ENCODE data around the gene KCNJ16.

KCNJ16 gene

DNA sequence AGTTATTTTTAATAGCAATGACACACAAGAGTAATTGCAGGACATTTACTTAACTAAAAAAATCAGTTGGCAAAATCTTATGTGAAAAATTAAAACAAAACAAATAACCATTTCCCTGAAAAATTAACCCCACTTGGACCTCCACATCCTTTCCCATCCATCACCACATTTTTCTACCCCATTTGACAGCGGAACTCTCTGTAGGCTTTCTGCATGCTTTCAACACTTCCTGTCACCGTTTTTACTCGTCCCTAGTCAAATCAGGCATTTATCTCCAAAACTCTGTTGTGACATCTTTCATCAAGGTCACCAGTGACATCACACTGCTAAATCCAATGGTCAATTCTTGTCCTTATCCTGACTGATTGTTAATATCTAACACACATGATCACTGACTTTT, 27.5 kb downstream of the KCNJ16 start:
- H3K9ac ChIP-seq (ENCODE audit: low read depth, low read length), result no peak overlapping the region
- H3K4me3 ChIP-seq (ENCODE audit: low read length), result no peak overlapping the region

DNA sequence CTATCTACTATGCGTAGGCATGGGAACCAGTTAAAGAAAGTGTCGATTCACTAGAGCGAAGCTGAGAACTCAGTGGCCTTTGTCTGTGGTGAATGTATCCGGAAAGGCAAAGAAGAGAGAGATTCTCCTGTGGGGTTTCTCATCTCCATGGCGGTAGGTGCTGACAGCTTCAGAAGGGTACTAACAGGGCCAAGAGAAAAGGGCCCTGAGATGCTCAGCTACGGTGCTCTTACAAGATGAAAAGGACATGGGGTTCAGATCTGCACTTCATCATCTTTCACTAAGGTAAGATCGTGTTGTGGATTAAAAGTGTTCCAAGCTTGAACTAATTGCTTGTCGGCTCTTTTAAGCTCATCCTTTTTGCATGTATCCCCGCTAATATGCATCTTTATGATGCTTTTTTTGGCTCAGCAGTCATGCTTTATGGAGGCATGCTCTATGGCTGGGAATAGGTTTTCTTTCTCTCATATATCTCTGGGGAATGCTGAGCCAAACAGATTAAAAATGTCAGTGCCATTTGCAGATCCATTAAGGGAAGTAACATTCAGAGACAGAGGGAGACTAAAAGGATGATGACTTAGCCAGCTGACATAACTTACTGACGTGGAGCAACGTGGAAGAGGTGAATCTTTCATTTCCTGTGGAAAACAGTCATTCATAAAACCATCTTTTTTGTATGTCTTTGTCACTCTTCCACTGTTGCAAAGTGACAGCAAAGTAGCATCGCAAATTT, 29.9 kb downstream of the KCNJ16 start:
- H3K4me3 ChIP-seq (ENCODE audit: low read length), result no peak overlapping the region
- H3K36me3 ChIP-seq (ENCODE audit: insufficient read depth, low read length), result no peaks in the 10 kb centered on the region
- H3K4me2 ChIP-seq (ENCODE audit: low read length), result no peak overlapping the region
- peaks cover 51% of the 10 kb centered on the region for H3K4me1 ChIP-seq (ENCODE audit: control insufficient read depth, insufficient read depth, low read length)
- no peaks in the 10 kb centered on the region for H3K9me3 ChIP-seq (replicated peaks; ENCODE audit: low read length)
- H3K9ac ChIP-seq (ENCODE audit: low read depth, low read length), result no peak overlapping the region
- H3K27me3 ChIP-seq (ENCODE audit: control insufficient read depth, insufficient read depth, low read length), result no peaks in the 10 kb centered on the region

More for the DNA sequence above, 27.5 kb downstream of the KCNJ16 start:
- peaks cover 27% of the 10 kb centered on the region for H3K4me1 ChIP-seq (ENCODE audit: control insufficient read depth, insufficient read depth, low read length)
- H3K36me3 ChIP-seq (ENCODE audit: insufficient read depth, low read length), result no peaks in the 10 kb centered on the region
- no peak overlapping the region for H3K4me2 ChIP-seq (ENCODE audit: low read length)
- H3K27me3 ChIP-seq (ENCODE audit: control insufficient read depth, insufficient read depth, low read length), result no peaks in the 10 kb centered on the region
- H3K9me3 ChIP-seq (replicated peaks; ENCODE audit: low read length), result no peaks in the 10 kb centered on the region

DNA sequence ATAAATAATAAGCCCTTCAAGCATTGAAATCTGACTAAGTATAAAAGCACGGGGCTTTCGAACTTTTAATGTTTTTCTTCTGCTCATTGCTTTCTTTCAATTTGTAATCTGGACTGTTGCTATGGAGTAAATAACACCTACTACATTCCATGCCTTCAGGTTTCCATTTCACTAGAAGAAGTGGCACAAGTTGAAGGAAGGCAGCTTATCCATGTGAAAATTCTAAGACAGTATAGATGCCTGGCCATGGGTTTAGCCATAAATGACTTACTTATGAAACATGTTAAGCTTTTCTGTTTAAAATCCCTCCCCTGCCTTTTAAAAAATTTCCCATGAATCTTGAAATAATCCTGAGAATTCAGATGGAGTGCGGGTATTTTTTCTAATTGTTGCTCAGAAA, 30.6 kb downstream of the KCNJ16 start:
- Histone ChIP-seq H3K4me3 (ENCODE audit: low read length) (no peak overlapping the region), H3K9ac (ENCODE audit: low read depth, low read length) (no peak overlapping the region), H3K27me3 (ENCODE audit: control insufficient read depth, insufficient read depth, low read length) (no peaks in the 10 kb centered on the region), H3K4me2 (ENCODE audit: low read length) (no peak overlapping the region), H3K36me3 (ENCODE audit: insufficient read depth, low read length) (no peaks in the 10 kb centered on the region), H3K9me3 (replicated peaks; ENCODE audit: low read length) (no peaks in the 10 kb centered on the region), H3K4me1 (ENCODE audit: control insufficient read depth, insufficient read depth, low read length) (peaks cover 58% of the 10 kb centered on the region)

DNA sequence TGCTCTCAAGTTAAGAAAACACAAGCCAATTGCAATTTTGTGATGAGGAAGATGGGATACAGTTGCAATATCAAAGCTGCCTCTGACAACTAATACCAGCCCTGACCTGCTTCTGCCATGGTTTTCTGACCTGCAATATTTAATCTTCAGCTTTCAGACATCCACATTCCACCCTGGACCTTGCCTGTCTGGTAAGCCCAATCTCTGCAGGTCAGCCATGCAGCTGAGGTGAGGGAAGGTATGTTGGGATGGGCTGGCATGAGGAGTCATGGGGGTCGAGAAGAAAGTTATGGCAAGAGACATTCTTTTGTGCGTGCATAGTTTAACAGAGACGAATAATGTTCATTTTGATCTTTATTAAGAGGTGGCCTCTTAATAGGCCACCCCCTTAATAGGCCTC, 31.5 kb downstream of the KCNJ16 start:
- Histone ChIP-seq H3K4me2 (ENCODE audit: low read length) (no peak overlapping the region), H3K4me1 (ENCODE audit: control insufficient read depth, insufficient read depth, low read length) (peaks cover 62% of the 10 kb centered on the region)

DNA sequence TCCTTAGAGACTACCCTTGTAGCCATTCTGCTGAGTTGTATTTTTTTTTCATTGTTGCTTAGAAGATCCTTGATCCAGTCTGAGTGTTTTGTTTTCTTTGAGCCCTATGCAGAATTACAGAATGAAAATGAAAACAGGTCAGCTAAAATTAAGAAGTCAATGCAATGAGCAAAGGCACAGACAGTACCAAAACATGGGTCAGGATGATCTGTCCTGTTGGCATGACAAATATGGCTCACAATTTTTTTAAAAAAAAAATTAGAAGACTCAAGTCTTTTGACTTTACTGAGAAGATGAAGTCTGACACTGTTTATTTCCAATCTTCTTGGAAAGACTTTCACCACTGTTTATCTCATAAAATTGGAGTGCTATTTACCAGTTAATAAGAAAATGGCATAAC, 32.4 kb downstream of the KCNJ16 start:
- no peaks in the 10 kb centered on the region for H3K36me3 ChIP-seq (ENCODE audit: insufficient read depth, low read length)
- no peaks in the 10 kb centered on the region for H3K27me3 ChIP-seq (ENCODE audit: control insufficient read depth, insufficient read depth, low read length)

More for the DNA sequence above, 31.5 kb downstream of the KCNJ16 start:
- H3K36me3 ChIP-seq (ENCODE audit: insufficient read depth, low read length), result no peaks in the 10 kb centered on the region
- H3K9me3 ChIP-seq (replicated peaks; ENCODE audit: low read length), result no peaks in the 10 kb centered on the region
- H3K4me3 ChIP-seq (ENCODE audit: low read length), result no peak overlapping the region
- no peak overlapping the region for H3K9ac ChIP-seq (ENCODE audit: low read depth, low read length)
- no peaks in the 10 kb centered on the region for H3K27me3 ChIP-seq (ENCODE audit: control insufficient read depth, insufficient read depth, low read length)

DNA sequence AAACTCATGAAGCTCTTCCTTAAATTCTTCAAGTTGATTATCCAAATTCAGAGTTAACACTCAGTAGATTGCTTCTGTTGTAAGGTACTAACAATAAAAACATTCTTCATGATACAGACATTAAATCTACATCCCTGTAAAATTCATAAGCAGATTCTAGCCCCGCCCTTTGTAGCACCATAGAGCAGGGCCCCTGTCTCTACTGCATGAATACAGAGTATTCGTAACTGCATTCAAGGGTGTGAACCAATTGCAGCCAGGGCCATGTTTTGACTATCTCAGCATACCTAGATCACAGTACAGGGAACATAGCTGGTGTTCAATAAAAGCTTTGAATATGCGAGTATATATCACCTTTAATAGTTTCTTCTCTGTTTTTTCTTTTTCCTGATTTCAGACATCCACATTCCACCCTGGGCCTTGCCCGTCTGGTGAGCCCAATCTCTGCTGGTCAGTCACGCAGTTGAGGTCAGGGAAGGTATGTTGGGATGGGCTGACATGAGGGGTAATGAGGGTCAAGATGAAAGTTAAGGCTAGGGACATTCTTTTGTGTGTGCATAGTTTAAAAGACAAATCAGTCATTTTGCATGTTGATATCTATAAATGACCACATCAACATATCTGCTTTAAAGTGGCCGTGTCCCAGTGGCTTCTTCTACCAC, 33.0 kb downstream of the KCNJ16 start:
- Histone ChIP-seq H3K4me3 (ENCODE audit: low read length) (no peak overlapping the region), H3K36me3 (ENCODE audit: insufficient read depth, low read length) (no peaks in the 10 kb centered on the region), H3K9me3 (replicated peaks; ENCODE audit: low read length) (no peaks in the 10 kb centered on the region), H3K4me2 (ENCODE audit: low read length) (peak overlapping the region; percentile 30), H3K27me3 (ENCODE audit: control insufficient read depth, insufficient read depth, low read length) (no peaks in the 10 kb centered on the region), H3K4me1 (ENCODE audit: control insufficient read depth, insufficient read depth, low read length) (peaks cover 62% of the 10 kb centered on the region), H3K9ac (ENCODE audit: low read depth, low read length) (peak overlapping the region; percentile 21)

More for the DNA sequence above, 32.4 kb downstream of the KCNJ16 start:
- no peaks in the 10 kb centered on the region for H3K9me3 ChIP-seq (replicated peaks; ENCODE audit: low read length)
- H3K4me2 ChIP-seq (ENCODE audit: low read length), result peak overlapping the region; percentile 30
- peaks cover 62% of the 10 kb centered on the region for H3K4me1 ChIP-seq (ENCODE audit: control insufficient read depth, insufficient read depth, low read length)
- no peak overlapping the region for H3K4me3 ChIP-seq (ENCODE audit: low read length)
- H3K9ac ChIP-seq (ENCODE audit: low read depth, low read length), result peak overlapping the region; percentile 21

DNA sequence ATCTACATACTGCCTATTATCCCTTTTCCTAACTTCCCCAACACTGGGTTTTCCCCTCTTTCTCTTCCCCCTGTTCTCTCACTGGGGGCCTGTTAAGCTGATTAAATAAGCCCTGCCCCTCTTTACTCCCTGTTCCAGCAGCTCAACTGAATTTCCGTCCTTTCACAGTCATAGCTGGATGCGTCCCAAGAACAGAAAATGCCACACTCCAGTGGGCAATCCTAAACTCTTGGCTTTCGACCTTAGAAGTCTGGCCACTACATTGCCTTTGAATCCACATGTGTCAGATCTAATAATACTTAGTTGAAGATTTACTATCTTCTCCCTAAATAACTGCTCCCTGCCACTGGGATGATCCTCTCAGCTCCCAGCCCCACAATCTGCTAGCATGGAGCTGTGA, 34.5 kb downstream of the KCNJ16 start:
- Histone ChIP-seq H3K4me1 (ENCODE audit: control insufficient read depth, insufficient read depth, low read length) (peaks cover 62% of the 10 kb centered on the region), H3K4me3 (ENCODE audit: low read length) (no peak overlapping the region), H3K4me2 (ENCODE audit: low read length) (no peak overlapping the region), H3K9me3 (replicated peaks; ENCODE audit: low read length) (no peaks in the 10 kb centered on the region), H3K9ac (ENCODE audit: low read depth, low read length) (no peak overlapping the region), H3K36me3 (ENCODE audit: insufficient read depth, low read length) (no peaks in the 10 kb centered on the region), H3K27me3 (ENCODE audit: control insufficient read depth, insufficient read depth, low read length) (no peaks in the 10 kb centered on the region)

DNA sequence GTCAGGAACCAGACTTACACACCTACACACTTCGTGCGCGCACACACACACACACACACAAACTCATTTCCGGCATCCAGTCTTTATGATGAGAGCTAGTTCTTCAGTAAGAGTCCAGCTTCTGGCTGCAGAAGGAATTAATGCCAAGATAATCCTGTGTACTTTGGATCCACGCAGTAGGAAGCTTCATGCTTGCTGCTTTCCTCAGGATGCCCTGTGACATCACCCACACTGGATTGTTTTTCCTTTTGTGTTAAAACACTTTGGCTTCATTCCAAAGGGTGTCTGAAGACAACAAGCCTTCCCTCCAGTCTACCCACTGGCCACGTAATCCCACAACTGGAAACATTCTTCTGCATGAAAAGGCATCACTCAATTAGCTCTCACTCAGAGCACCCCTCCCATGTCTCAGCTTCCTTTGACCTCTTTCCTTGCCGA, 35.4 kb downstream of the KCNJ16 start:
- H3K36me3 ChIP-seq (ENCODE audit: insufficient read depth, low read length), result no peaks in the 10 kb centered on the region

DNA sequence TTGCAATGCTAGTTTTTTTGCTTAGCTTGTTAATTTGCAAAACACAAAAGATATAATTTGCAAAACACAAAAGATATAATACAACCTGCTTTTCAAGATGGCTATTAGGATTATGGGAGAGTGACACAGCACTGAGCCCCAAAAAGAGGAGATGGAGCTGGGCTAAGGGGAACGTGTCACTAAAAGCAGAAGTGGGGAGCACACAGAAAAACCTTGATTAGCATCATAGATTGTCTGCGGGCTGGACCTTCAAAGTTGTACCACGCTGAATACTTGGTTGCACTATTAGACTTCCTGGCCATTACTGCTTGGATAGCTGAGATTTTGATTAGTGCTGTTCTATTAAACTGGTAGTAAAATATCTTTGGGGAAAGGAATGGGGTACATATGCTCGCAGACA, 36.2 kb downstream of the KCNJ16 start:
- Histone ChIP-seq H3K4me3 (ENCODE audit: low read length) (no peak overlapping the region), H3K36me3 (ENCODE audit: insufficient read depth, low read length) (no peaks in the 10 kb centered on the region), H3K9me3 (replicated peaks; ENCODE audit: low read length) (no peaks in the 10 kb centered on the region), H3K9ac (ENCODE audit: low read depth, low read length) (no peak overlapping the region), H3K4me2 (ENCODE audit: low read length) (no peak overlapping the region), H3K4me1 (ENCODE audit: control insufficient read depth, insufficient read depth, low read length) (peaks cover 48% of the 10 kb centered on the region), H3K27me3 (ENCODE audit: control insufficient read depth, insufficient read depth, low read length) (no peaks in the 10 kb centered on the region)

More for the DNA sequence above, 35.4 kb downstream of the KCNJ16 start:
- H3K4me1 ChIP-seq (ENCODE audit: control insufficient read depth, insufficient read depth, low read length), result peaks cover 55% of the 10 kb centered on the region
- no peak overlapping the region for H3K4me3 ChIP-seq (ENCODE audit: low read length)
- no peaks in the 10 kb centered on the region for H3K27me3 ChIP-seq (ENCODE audit: control insufficient read depth, insufficient read depth, low read length)
- H3K4me2 ChIP-seq (ENCODE audit: low read length), result peak overlapping the region; percentile 32
- H3K9ac ChIP-seq (ENCODE audit: low read depth, low read length), result no peak overlapping the region
- H3K9me3 ChIP-seq (replicated peaks; ENCODE audit: low read length), result no peaks in the 10 kb centered on the region

DNA sequence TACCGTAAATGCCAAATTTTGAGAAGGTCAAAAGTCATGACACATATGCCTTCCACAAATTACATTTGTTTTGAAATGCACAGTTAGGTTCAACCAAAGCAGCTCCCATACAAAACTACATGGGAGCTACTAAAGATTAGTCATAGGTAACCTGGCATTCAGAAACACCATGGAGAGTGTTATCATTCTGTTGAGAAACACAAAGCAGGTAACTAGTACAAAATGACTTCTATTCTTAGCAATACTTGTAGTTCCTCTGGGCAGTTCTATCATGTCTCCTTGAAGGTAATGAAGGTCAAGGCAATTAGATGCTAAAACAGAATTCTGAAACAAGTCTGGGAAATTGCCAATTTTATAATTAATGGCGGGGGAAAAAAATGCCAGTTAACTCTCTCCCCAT, 39.4 kb downstream of the KCNJ16 start:
- H3K4me3 ChIP-seq (ENCODE audit: low read length), result no peak overlapping the region
- H3K36me3 ChIP-seq (ENCODE audit: insufficient read depth, low read length), result no peaks in the 10 kb centered on the region
- H3K9ac ChIP-seq (ENCODE audit: low read depth, low read length), result no peak overlapping the region
- no peak overlapping the region for H3K4me2 ChIP-seq (ENCODE audit: low read length)
- H3K4me1 ChIP-seq (ENCODE audit: control insufficient read depth, insufficient read depth, low read length), result peaks cover 16% of the 10 kb centered on the region
- H3K27me3 ChIP-seq (ENCODE audit: control insufficient read depth, insufficient read depth, low read length), result no peaks in the 10 kb centered on the region
- no peaks in the 10 kb centered on the region for H3K9me3 ChIP-seq (replicated peaks; ENCODE audit: low read length)

DNA sequence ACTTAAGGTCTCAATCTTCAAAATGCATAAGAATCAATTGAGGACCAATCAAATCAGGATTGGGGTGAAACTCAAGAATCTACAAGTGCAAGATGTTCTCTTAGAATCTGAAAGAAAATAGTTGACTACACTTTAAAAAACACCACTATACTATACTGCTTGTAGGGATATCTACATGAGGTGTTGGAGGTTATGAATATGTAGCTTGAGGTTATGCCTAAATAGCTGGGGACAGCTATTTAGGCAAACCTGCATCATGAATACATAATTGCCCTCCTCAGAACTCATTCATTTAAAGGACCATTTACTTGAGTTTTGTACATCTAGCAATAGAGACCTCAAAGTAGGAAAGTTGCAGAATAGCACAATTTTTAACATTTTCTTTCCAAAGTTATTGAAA, 40.1 kb downstream of the KCNJ16 start:
- H3K4me1 ChIP-seq (ENCODE audit: control insufficient read depth, insufficient read depth, low read length), result peaks cover 9% of the 10 kb centered on the region
- no peaks in the 10 kb centered on the region for H3K36me3 ChIP-seq (ENCODE audit: insufficient read depth, low read length)
- H3K4me3 ChIP-seq (ENCODE audit: low read length), result no peak overlapping the region
- no peak overlapping the region for H3K9ac ChIP-seq (ENCODE audit: low read depth, low read length)
- no peaks in the 10 kb centered on the region for H3K9me3 ChIP-seq (replicated peaks; ENCODE audit: low read length)
- H3K27me3 ChIP-seq (ENCODE audit: control insufficient read depth, insufficient read depth, low read length), result no peaks in the 10 kb centered on the region
- H3K4me2 ChIP-seq (ENCODE audit: low read length), result no peak overlapping the region

DNA sequence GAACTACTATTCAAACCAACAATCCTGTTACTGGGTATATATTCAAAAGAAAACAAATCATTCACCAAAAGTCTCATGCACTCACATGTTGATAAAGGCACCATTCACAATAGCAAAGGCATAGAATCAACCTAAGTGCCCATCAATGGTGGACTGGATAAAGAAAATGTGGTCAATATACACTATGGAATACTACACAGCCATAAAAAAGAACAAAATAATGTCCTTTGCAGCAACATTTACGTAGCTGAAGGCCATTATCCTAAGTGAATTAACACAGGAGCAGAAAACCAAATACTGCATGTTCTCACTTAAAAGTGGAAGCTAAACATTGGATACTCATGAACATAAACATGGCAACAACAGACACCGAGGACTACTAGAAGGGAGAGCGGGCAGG, 41.9 kb downstream of the KCNJ16 start:
- Histone ChIP-seq H3K4me1 (ENCODE audit: control insufficient read depth, insufficient read depth, low read length) (no peaks in the 10 kb centered on the region), H3K36me3 (ENCODE audit: insufficient read depth, low read length) (no peaks in the 10 kb centered on the region), H3K9ac (ENCODE audit: low read depth, low read length) (no peak overlapping the region), H3K27me3 (ENCODE audit: control insufficient read depth, insufficient read depth, low read length) (no peaks in the 10 kb centered on the region), H3K9me3 (replicated peaks; ENCODE audit: low read length) (no peaks in the 10 kb centered on the region), H3K4me2 (ENCODE audit: low read length) (no peak overlapping the region), H3K4me3 (ENCODE audit: low read length) (no peak overlapping the region)

Data from skeletal muscle satellite cell (primary cell).